Hematopoietic multipotent progenitor cell treated with erythropoietin and hydrocortisone succinate and interleukin-3 and kit ligand, for 17 days (in vitro differentiated cells): ENCODE results near the gene PLCG1.
"Not testable (repeated sequence)": the region's sequence is repeated elsewhere in the genome, so short reads cannot be mapped to it uniquely, and the experiment has no call there.

Source experiments
- DNase-seq: peaks from one replicate; pipeline ENCODE4 v3.0.0-alpha.2; 2015; ENCODE audit warnings: low spot score

Gene PLCG1

GRCh38 chr20:41136680-41137613, at the start of gene PLCG1:
Gene PLCG1 (plus strand): TSS chr20:41137543. CDS start chr20:41137642, 99 bp downstream.
- peak; percentile 68 for DNase-seq

GRCh38 chr20:41087777-41088176, 49.6 kb upstream of the PLCG1 start:
- DNase-seq: no peak

DNA sequence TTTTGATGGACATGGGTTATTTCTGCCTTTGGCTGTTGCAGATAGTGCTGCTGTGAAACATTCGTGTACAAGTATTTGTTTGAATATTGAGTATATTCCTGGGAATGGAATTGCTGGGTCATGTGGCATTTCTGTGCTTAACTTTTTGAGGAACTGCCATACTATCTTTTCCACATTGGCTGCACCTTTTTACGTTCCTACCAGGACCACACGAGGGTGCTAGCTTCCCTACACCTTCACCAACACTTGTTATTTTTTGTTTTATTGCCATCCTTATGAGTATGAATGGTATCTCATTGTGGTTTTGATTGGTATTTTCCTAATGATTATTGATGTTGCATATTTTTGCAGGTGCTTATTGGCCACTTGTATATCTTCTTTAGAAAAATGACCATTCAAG, 47.8 kb upstream of the PLCG1 start:
- peak; percentile 56 for DNase-seq

DNA sequence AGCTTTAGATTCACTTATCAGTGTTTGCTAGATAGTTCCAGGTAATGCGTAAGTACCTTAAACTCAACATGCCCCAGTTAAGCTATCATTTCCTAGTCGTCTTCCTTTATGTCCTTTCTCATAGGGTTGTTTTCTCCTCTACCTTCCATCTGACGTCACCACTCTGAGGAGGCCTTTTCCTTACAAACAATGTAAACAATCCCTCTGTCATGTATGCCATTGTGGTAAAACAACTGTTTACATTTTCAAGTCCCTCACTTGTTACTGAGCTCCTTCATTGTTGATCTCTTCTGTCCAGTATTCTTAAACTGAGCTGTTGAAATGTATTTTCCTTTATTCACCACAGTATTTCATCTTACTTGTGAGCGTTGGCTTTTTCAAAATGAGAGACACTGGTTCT, 45.4 kb upstream of the PLCG1 start:
- no peak for DNase-seq

GRCh38 chr20:41094353-41095055, 42.8 kb upstream of the PLCG1 start:
- DNase-seq: no peak

GRCh38 chr20:41095110-41095969, 42.0 kb upstream of the PLCG1 start:
- peak; percentile 84 for DNase-seq

- DNase-seq: no peak
Observed at GRCh38 chr20:41098703-41099250, 38.6 kb upstream of the PLCG1 start.

GRCh38 chr20:41100001-41100480, 37.3 kb upstream of the PLCG1 start:
- DNase-seq: no peak

DNA sequence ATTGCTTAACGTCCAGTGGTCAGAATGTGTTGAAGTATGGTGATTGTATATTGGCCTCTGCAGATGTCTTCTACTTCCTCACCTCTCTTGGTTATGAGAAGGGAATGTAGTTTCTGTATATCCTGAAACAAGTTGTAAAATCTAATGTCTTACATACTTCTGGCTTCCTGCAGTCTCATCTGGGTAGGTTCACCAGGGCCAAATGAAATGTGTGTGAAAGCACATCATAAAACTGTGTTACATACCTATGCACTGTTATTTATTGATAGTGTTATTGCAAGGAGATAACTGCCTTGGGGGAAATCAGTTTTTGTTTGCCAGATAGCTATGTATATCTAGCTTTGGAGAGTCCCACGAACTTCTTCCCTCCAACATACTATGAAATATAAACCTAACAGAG, 35.7 kb upstream of the PLCG1 start:
- DNase-seq: no peak

DNA sequence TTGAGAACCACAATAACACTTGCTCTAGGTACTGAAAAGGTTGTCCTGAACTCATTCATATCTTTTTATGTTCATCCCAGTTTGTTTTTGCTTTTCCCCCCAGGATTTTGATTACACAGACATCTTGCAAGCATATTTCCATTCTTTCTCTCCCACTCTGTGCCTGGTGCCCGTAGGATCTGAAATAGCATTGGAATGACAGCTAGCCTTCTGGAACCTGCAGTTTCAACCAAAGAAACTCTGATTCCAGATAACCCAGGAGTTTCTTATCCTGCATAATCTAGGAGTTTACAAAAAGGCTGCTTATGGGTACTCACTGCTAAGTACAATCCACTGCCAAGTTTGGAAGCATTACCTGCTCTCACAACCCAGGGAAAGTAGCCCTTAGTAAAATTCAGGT, 28.8 kb upstream of the PLCG1 start:
- no peak for DNase-seq

- no peak for DNase-seq
Observed at GRCh38 chr20:41110012-41110411, 27.3 kb upstream of the PLCG1 start.

DNA sequence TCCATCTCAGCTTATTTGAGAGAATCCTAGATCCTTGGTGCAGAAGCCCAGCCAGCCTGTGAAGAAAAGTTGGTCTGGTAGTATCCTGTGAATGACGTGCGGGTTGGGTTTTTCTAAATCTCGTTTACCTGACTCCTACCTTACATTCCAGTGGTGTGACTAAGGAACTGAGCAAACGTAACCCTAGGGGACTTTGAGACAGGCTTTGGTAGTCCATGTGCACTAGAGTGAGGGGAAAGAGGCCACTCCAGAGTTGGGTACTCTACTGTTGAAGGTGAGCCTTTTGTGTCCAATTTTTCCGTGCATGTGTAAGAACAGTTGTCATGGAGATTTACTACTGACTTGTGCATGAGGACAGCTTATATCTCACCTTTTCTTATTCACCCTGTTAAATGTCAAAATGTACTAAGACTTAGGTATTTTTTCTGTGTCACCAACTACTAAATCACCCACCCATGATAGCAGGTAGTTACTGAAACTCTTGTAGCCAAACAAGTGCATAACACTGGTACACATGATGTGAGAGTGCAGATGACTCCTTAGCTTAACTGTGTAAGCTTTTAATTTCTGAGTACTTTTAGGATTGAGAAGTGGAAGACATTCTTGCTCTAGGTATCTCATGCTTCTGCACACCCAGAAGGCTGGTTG, 26.3 kb upstream of the PLCG1 start:
- no peak for DNase-seq

- no peak for DNase-seq
Observed at GRCh38 chr20:41111578-41111951, 25.8 kb upstream of the PLCG1 start.

DNA sequence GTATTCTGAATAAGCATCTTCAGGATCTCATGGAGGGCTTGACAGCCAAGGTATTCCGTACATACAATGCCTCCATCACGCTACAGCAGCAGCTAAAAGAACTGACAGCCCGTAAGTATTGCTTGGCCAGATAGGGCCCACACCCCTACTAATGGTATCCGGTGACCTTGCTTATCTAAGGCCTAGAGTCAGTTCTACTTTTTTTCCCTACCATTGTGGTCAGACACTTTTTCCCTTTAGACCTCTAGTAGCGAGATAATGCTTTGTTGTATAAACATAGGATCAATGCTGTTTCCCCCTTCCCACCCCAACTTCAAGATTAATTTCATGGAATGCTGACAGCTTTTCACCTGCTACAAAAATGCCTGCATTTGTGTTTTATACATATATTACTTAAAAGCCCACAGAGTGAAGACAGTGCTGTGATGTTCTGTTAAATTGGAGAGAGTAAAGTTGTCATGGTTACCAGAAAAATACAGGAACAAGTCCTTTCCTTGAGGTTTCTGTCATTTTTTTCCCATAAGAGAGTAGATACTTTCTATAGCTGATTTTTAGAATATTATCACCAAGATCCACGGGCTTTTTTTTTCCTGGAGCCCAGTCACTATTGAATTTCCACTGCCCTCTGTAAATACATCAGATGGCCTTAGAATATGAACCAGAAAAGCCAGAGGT, 20.9 kb upstream of the PLCG1 start:
- DNase-seq: peak; percentile 30

- not testable (repeated sequence) for DNase-seq
Observed at GRCh38 chr20:41118159-41118558, 19.2 kb upstream of the PLCG1 start.

DNA sequence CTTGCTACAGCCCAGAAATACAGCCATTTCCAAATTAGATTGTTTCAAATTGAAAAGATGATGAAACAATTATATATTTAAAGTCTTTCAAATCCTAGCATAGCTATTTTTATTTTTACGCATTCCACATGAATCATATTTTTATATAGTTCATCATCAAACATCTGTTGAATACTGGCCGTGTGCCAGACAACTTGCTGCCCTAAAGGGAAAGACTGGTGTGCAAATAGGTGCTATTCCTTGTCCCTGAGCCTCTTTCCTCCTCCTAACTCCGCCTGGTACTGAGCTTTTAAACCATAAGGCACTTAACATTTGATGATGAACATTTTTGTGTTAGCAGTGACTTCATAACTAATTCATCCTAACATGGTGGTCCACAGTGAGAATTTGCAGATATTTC, 18.7 kb upstream of the PLCG1 start:
- DNase-seq: no peak

DNA sequence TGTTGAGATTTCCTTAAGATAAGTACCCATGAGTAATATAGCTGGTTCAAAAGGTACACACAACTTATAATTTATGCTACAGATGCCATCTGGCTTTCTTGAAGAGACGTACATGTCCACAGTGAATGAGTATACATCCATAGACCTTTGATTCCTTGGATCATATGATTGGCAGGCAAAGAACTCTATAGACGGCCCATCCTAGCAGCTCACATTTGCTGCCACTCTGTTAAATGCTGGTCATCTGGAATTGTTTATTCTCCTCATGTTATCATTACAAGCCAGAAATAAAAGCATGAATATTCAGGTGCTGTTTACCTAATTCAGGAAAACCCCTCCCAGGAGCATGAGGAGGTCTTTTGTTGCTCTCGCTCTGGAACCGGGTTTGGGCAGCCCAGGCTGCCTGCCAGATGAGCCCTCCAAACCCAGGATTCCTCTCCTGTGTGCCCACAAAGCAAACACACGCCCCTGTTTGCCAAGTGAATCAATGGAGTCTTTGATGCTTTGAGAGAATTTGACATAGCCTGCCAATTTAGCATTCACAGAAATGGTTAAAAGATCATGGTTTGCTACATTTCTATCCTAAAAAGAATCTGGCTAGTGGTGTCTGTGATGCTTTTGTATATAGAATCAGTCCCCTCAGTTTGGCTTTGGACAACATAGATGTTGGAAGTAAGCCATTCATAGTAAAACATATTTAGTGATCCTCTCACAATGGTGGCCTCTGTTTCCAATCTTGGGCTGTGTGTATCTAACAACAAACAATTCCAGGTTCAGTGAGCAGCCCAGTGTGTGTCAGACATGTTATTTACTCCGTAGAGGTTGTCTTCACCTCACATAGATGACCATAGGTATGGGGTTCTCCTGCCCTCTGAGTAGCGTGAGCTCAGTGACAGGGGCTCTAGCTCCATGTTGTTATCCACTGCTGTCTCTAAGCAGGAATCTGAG, 17.5 kb upstream of the PLCG1 start:
- no peak for DNase-seq

DNA sequence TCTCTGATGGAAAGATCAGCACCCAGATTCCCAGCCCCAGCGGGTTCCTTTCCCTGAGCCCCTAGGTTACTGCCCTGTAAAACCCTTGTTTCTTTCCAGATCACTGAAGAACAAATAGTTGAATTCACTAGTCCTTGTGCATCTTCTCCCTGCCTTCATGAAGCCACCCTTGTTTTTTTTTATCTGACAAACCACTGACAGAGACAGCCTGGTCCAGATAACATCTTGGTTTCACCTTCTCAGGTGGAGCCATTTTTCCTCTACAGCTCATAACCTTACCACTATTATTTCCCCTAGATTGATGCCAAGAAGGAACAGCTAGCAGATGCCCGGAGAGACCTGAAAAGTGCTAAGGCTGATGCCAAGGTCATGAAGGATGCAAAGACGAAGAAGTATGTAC, 15.9 kb upstream of the PLCG1 start:
- DNase-seq: no peak

- no peak for DNase-seq
Observed at GRCh38 chr20:41123631-41124030, 13.7 kb upstream of the PLCG1 start.
